HG03571 (cell line): ENCODE measurements around the gene IVD.

Source experiments
- ATAC-seq: cut with Tn5 transposase; IDR thresholded peaks from one replicate; pipeline ENCODE4 v1.9.1; 2021; ENCODE audit not compliant: unreplicated experiment

IVD gene

DNA sequence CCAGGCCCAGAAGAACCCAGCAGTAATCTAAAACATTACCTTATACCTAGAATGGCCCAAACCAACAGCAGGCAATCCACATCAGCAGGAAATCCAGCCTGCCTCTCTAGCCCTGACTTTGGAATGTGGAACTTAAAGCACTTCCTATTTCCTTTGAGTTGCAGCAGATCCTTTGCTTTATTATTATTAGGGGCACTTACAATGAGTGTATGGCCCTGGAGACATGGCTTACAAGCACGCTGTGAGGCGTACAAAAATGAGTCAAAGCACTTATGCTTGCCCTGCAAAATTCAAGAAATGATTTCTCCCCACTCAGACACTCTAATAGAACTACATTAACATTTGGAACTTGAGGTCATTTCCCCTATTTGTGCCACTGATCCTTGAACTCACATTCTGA is 32.6 kb upstream of the IVD start:
- ATAC-seq = no peak

DNA sequence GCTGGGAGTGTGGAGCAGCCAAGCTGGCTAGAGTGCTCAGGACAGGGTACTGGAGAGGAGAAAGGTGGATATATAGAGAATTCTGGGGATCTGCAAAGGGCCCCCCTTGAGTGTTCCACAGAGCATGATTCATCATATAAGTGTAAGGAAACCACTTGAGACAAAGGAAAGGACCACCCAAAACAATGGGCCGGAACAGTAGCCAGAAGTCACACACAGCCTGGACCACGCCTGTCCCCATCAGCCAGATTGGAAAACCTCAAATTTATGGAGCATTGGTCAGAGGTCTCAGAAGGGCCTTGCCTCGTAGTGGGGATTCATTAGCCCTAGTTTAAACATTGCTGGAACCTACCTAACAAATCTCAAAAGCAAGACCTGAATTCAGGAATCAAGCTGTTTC is 28.0 kb upstream of the IVD start:
- no peak for ATAC-seq

DNA sequence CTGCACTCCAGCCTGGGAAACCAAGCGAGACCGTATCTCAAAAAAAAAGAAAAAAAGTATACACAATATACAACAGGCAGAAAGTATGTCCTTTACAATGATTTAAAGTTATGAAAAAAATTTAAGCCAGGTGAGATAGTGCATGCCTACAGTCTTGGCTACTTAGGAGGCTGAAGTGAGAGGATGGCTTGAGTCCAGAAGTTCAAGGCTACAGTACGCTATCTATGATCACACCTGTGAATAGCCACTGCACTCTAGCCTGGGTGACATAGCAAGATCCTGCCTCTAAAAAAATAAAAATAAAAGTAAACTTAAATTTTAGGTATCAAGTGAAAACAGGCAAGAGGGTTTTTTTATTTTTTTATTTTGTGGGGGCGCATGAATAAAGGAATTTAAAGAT is 26.2 kb upstream of the IVD start:
- ATAC-seq = no peak

DNA sequence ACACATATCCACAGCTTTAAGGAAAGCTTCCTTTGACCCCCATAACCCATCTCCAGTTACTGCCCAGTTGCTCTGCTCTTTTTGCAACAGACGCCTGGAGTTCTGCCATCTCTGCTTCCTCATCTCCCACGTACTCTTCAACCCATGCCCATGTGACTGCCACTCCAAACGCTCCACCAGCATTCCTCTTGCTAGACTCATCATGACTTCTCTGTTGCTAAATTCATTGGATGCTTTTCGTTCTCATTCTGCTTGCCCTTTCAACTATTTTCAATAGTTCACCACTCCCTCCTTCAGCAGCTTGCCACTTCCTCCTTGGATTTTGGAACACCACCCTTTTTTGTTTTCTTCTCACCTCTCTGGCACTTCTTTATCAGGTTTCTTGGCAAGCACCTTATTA is 25.7 kb upstream of the IVD start:
- no peak for ATAC-seq

DNA sequence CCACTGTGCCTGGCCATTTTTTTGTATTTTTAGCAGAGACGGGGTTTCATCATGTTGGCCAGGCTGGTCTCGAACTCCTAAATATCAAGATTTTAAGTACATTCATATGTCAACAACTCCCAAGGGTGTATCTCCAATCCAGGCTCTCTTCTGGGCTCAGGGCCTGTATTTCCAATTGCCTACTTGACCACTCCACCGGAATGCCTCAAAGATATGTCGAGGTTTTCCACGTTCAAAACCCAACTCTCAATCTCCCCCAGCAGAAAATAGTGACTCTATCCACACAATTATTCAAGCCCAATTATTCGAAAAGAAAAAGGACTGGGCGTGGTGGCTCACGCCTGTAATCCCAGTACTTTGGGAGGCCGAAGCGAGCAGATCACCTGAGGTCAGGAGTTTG is 25.0 kb upstream of the IVD start:
- ATAC-seq = no peak

DNA sequence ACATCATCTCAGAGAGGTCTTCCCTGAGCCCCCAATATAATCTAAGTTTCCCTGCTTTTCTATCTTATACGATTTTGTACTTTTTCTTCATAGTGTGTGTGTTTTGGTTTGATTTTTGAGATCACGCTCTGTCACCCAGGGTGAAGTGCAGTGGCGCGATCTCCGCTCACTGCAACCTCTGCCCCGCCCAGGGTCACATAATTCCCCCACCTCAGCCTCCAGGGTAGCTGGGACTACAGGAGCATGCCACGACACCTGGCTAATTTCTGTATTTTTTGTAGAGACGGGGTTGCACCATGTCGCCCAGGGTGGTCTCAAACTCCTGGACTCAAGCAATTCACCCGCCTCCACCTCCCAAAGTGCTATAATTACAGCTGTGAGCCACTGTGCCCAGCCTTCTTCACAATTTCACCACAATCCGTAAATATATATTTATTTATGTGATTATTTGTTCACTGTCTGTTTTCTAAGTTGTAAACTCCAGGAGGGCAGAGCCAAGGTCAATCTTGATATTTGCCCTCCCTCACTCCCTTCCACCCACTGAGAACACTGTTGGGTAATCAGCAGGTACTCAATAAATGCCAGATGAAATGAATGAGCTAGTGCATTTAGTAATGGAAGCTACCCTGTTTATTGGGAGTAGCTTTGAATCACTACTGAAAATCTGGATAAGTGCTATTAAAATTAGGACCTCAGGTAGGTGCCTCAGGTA is 23.6 kb upstream of the IVD start:
- no peak for ATAC-seq

DNA sequence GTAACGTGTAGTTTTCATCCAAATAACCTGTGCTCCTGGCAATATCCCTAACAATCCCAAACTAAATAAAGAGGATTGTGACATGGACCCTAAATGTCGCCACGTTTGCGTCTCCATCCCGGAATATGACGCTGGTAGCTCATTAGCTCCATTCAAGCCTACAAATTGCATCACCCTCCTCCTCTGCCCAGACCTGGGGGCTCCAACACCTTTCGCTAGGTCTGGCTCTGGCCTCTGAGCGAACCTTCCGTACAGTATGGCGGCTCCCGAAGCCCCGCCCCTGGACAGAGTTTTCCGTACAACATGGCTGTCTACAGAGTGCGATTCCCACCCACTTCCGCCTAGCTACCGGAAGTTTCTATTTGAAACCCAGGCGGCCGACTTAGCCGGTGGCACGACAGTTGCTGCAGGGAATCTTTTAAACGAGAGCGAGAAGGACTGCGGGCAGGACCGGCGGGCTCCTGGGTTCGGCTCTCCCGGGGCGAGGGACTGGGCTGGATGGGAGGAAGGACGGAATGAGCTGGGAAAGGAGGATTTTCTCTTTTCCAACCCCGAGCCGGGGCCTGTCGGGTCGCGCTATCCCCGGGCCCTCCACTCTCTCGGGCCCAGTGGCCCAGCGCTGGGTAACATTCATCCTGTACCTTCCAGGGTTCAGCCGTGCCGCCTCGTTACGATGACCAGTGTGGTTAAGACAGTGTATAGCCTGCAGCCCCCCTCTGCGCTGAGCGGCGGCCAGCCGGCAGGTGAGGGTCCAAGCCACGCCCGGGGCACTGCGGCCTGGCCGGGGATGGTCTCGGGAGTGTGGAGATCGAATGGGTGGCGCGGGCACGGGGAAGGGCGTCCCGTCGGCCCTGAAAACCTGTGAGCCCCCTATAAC is 22.8 kb upstream of the IVD start, which contains the start of gene KNSTRN:
TSS of gene KNSTRN (plus strand) at position 142 of the 877 bp plus-strand sequence. CDS start at position 257, 115 bp downstream.
- ATAC-seq = peak; percentile 97

DNA sequence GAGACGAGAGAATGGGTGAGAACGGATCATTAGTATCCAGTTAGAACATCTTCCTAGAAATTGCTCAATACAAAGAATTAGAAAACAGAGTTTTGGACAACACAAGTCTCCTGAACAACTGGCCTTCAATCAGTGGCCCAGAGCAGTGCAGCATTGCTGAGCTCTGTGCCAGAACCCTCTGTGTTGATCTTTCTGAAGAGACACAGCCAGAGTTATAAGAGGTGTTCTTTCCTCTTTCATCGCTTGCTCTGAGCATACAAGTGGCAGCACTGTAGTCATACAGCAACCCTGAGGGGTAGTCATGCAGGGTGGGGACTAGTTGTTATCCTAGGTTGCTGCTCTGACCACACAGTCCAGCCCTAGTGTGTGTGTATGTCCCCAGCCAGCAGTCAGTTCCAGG is 19.1 kb upstream of the IVD start:
- ATAC-seq = no peak

DNA sequence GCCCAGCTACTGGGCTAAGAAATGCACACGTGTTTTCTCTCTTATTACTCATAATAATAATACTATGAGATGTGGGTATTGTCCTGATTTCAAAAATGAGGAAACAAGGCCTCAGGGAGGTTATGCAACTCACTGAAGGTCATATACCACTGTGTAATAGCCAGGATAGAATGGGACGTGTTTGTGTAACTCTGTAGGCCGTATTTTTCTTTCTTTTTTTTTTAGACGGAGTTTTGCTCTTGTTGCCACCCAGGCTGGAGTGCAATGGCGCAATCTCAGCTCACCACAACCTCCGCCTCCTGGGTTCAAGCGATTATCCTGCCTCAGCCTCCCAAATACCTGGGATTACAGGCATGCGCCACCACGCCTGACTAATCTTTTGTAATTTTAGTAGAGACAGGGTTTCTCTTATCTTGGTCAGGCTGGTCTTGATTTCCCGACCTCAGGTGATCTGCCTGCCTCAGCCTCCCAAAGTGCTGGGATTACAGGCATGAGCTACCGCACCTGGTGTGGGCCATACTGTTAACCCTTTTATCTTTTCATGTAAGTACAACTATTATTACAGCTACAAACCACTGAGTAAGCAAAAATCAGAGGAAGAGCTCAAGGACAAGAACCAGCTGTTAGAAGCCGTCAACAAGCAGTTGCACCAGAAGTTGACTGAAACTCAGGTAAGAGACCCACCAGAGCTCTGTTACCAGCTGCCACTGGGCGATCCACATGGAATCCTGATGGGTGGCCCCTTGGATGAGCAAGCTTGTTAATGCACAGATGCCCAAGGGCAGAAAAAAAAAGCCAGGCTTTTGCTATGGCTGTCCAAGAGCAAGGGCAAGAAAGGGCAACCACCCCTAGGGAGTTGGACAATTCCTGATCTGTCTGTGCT is 16.4 kb upstream of the IVD start:
- ATAC-seq = no peak

DNA sequence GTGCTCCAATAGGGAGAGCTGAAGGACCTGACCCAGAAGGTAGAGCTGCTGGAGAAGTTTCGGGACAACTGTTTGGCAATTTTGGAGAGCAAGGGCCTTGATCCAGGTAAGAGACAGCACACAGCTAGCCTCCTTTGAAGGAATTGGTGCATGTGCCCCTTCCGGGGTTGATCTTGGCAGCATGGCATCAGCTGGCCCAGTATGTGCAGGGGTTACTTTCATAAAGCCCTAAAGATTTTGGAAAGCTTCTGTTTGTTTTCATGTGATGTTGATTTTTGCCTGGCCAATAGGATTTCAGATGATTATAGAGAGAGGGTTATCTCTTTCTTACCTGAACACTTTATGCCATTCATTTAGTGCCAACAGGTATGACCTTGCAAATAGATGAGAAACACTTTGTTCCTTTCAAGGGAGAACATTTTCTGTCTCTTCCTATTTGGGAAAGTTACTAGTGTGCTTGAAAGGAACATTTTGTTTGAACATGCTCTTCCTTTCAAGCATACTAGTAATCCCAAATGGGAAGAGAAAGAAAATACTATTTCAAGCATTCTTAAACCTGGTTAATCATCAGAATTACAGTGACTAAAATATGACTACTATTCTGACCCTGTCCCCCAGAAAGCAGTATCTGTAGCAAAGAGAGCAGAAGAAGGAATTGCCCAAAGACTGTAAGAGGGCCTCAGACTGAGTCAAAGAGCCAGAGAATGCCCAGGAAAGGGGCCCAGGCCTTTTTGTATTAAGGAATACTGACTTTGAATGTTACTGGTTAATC is 15.6 kb upstream of the IVD start:
- no peak for ATAC-seq

DNA sequence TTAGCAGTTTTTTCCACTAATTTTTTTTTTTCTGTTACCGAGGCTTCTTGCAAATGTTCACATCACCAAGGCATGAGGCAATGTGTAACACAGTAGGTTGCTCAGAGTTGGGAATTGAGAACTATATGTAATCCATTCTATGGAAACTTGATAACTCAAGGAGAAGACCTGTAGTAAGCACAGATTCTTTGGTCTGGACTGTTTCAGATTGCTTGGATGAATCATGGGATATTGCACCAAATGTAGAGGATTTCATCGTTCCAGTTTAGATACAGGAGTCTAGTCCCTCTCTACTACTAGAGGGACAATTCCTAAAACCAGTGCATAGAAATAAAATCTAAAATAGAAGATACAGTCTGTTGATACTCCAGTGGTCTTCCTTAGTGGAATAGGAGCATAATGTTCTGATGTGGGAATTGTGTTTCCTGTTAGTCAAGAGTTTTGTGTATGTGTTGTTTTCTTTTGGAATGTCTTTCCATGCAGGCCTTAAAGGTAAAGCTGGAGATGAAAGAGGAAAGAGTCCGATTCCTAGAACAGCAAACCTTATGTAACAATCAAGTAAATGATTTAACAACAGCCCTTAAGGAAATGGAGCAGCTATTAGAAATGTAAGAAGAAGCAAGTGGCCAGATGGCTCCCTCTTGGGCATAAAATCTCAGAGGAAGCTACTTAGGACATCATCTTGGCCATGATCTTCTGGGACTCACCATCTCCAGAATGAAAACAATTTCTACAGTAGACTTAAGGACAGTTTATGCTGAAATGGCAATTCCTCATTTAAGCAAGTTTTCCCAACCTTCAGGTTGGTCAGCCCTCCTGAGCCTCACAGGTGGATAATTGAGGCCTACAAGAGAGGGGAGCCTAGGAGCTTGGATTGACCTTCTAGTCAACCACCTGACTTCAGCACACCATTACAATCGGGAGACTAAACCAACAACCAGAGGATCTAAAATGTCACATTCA is 12.3 kb upstream of the IVD start:
- no peak for ATAC-seq

DNA sequence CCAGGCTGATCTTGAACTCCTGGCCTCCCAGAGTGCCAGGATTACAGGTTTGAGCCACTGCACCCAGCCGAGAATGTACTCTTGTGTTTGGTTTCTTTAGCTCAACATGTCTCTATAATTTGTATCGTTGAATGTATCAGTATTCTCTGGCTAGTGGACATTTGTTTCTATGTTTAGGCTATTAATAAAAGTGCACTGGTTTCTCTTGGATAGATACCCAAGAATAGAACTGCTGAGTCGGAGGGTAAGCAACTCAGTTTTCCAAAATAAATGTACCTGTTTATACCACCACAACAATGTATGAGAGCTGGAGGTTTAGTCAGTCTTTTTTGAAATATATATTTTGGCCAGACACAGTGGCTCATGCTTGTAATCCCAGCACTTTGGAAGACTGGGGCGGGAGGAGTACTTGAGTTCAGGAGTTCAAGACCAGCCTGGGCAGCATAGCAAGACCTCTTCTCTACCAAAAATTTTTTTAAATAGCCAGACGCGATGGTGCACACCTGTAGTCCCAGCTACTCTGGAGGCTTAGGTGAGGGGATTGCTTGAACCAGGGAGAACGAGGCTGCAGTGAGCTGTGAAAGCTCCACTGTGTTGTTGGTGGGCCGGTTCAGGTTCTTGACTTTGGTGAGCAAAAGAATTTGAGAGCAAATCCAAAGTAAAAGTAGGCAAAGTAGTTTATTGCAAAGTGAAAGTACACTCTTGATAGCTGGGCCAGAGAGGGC is 7.7 kb upstream of the IVD start:
- no peak for ATAC-seq

DNA sequence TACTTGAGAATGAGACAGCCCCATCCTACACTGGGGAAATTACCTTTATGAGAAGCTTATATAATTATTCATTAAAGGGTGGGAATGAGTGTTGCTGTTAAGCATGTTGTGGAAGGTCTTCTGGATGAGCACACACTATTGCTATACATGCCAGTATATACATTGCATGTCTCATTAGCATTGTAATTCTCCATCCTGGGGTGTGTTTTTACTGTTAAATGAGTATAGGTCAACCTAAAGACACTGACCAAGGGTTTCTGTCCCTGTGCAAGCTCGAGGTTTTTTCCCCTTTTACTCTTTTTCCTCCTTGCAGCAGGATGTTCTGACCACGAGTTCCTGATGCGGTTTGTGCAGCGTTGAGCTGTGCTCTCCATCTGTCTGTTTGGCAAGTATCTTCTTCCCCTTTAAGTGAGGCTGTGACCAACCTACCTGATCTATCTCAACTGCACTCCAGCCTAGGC is 7.2 kb upstream of the IVD start:
- ATAC-seq = no peak

DNA sequence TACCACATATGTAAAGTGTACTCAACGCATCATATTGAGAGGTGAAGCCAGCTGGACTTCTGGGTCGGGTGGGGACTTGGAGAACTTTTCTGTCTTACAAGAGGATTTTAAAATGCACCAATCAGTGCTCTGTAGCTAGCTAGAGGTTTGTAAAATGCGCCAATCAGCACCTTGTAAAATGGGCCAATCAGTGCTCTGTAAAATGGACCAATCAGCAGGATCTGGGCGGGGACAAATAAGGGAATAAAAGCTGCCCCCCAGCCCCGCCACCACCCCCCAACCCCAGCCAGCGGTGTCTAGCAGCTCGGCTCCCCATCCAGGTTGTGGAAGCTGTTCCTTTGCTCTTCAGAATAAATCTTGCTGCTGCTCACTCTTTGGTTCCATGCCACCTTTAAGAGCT is 6.2 kb upstream of the IVD start:
- no peak for ATAC-seq

DNA sequence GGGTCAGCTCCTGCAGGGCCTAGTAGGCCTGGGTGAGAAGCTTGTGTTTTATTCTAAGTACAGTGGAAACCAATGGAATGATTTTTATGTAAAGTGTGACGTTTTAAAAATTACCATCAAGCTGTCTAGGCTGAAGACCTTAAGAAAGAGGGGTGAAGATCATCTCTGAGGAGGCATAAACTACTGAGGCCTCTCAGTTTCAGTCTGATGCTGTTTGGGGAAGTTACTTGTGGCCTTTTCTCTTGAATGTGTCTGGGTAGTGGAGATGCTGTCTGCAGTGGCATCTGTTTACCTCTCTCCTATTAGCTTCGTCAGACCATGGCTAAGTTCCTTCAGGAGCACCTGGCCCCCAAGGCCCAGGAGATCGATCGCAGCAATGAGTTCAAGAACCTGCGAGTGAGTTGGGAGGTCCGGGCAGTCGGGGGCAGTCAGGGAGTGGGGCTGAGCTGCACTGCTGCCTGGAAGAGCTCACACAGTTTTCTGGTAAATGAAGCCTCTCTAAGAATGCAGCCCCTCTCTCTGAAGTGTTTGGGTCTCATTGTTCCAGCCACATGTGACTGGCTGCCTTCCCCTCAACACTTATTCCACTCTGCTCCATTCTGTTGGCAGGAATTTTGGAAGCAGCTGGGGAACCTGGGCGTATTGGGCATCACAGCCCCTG is 1.9 kb downstream of the IVD start:
- ATAC-seq = peak; percentile 54

DNA sequence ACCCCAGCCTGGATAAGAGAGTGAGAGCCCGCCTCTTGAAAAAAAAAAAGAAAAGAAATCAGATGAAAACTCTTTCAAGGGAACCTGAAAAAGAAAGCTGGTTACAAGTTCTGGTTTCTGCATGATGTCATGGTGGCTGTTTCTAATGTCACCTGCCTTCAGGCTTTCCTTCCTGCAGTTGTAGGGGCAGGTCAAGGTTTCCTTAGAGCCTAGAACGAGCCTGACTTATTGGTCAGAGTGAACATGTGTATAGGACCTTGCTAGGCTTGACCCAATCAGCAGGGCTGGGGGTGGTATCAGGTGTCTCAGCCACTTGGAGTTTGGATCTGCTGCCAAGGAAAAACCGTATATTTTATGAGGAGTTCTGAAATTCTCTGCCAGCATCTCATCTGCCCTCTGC is 3.8 kb downstream of the IVD start:
- no peak for ATAC-seq

DNA sequence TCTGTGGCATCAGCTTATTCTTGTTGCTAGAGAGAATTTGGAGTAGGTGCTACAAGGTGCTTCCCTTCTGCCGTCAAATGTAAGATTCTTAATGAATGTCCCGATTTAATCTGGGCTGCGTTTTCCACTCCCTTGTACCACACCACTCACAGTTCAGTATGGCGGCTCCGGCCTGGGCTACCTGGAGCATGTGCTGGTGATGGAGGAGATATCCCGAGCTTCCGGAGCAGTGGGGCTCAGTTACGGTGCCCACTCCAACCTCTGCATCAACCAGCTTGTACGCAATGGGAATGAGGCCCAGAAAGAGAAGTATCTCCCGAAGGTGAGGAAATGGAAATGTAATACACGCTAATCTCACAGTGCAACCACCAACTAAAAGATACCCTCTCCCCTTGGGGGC is 4.9 kb downstream of the IVD start:
- ATAC-seq = no peak

DNA sequence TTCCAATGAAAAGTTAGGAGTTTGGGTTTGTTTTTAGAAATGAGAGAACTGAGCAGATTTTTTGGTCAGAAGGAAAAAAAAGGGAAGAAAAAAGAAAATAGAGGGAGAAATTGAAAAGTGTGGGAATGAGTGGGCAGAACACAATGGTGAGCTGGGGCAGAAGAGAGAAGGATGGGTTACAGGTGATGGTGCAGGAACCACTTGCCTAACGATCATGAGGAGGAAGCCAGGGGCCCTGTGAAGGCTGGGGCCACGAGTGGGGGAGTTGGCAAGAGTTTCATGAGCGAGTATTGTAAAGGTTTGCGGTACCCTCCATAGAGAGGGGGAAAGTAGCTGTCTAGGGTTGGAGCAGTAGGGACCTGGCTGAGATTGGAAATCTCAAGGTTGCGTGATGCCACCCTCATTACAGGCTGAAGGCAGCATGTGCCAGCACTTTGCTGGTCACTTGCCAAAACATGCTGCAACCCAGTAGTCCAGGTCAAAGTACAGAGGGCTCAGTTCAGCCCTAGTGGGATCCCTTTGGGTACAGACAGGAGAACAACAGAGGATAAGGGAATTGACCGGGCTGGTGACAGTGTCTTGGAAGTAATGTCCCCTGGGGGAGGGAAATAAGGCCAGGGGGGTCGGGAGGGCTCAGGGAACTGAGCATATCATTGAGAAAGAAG is 6.6 kb downstream of the IVD start:
- ATAC-seq = no peak
